HepG2 (cell line): ENCODE measurements around the gene ITIH1. TPM values are rescaled to one million over a fixed set of nuclear protein-coding genes. Genes with fewer than 3 reads are reported as not detected.
A peak's percentile ranks its signal among the peaks of the same experiment; 100 is the strongest.

Experiments
- ATAC-seq: fragments of 200-7000 bp; cut with Tn5 transposase; 3 replicates; pipeline ENCODE4 v1.9.1; 2020; ENCODE audit warnings: mild to moderate bottlenecking, moderate library complexity
- BruUV-seq: library from RNA; stranded (reverse); fragments of 400-500 nt; replicated peaks from 2 replicates; lab custom pipeline; 2021; lab: Mats Ljungman, UMichigan
- CTCF ChIA-PET: fragments of 300-600 bp; formaldehyde crosslinking; extraction: SDS; loops from one replicate; lab custom pipeline; 2021; ENCODE audit warnings: low total read pairs, inconsistent platforms, low intra/inter-chr PET ratio; lab: Yijun Ruan, JAX
- POLR2A ChIA-PET: fragments of 350-600 bp; sonication (Branson Sonifier 250); formaldehyde crosslinking; loops from one replicate; lab custom pipeline; 2020; ENCODE audit warnings: antibody characterized with exemption, inconsistent platforms; lab: Yijun Ruan, JAX
- DNase-seq: peaks from one replicate; pipeline ENCODE4 v3.0.0-alpha.2; 2015; ENCODE audit warnings: low spot score
- FAIRE-seq: peaks from 3 replicates; lab custom pipeline; 2011; peaks lifted over from hg19 to GRCh38; lab: Jason Lieb, UNC
- H2AFZ ChIP-seq: one replicate; pipeline ENCODE4 v1.6.1; 2011; ENCODE audit warnings: low read length, inconsistent platforms
- H3K27ac ChIP-seq: fragments of 300-600 bp; 3 replicates; pipeline ENCODE4 v1.8.0; 2011; ENCODE audit warnings: mixed run types, mild to moderate bottlenecking, mixed read lengths, low read length, inconsistent platforms; ENCODE audit not compliant: insufficient read depth; ENCODE audit errors: extremely low read length
- H3K27me3 ChIP-seq, 2 experiments: fragments of 200-600 bp in 1 of 2; 2 replicates in 1 of 2; 3 replicates in 1 of 2; pipeline versions ENCODE4 v1.6.0 to v1.8.0; 2011; ENCODE audit warnings: low read length in 2 of 2, mild to moderate bottlenecking in 2 of 2, moderate library complexity in 2 of 2, inconsistent platforms in 1 of 2; ENCODE audit not compliant: insufficient read depth in 2 of 2, control insufficient read depth in 1 of 2
- H3K36me3 ChIP-seq, 2 experiments: fragments of 200-600 bp in 1 of 2; replicated peaks in 1 of 2; 2 replicates in 1 of 2; 3 replicates in 1 of 2; pipeline versions ENCODE4 v1.5.1 to v1.8.0; 2011; ENCODE audit warnings: low read length in 2 of 2, inconsistent platforms in 1 of 2; ENCODE audit not compliant: insufficient read depth in 2 of 2, control insufficient read depth in 1 of 2
- H3K4me1 ChIP-seq: 2 replicates; pipeline ENCODE4 v1.5.1; 2012; ENCODE audit warnings: low read length, inconsistent platforms; ENCODE audit not compliant: insufficient read depth
- H3K4me2 ChIP-seq: 2 replicates; pipeline ENCODE4 v1.6.0; 2011; ENCODE audit warnings: low read depth, low read length, inconsistent platforms
- H3K4me3 ChIP-seq, 3 experiments: fragments of 200-600 bp in 1 of 3; sonication (generic), shearing (Covaris generic) in 1 of 3; replicated peaks in 1 of 3; 2 replicates each; pipeline ENCODE4 v1.5.1; 2011 to 2016; ENCODE audit warnings: low read length in 3 of 3, inconsistent platforms in 2 of 3, low read depth in 2 of 3, mild to moderate bottlenecking in 2 of 3, control low read depth in 1 of 3, mixed read lengths in 1 of 3; ENCODE audit not compliant: insufficient read depth in 1 of 3
- H3K79me2 ChIP-seq: one replicate; pipeline ENCODE4 v1.6.1; 2011; ENCODE audit warnings: low read length, inconsistent platforms; ENCODE audit not compliant: insufficient read depth
- H3K9ac ChIP-seq: 2 replicates; pipeline ENCODE4 v1.6.0; 2011; ENCODE audit warnings: mild to moderate bottlenecking, low read depth, low read length, inconsistent platforms; ENCODE audit not compliant: insufficient read depth
- H3K9me3 ChIP-seq: 2 replicates; pipeline ENCODE4 v1.5.1; 2012; ENCODE audit warnings: mild to moderate bottlenecking, low read length
- H4K20me1 ChIP-seq: 2 replicates; pipeline ENCODE4 v1.6.0; 2011; ENCODE audit warnings: inconsistent platforms, mild to moderate bottlenecking, low read length, moderate library complexity; ENCODE audit not compliant: insufficient read depth
- HNRNPK ChIP-seq: fragments of 200-400 bp; formaldehyde crosslinking; IDR thresholded peaks from 2 replicates; pipeline ENCODE4 v1.6.1; 2018; ENCODE audit warnings: low read length, low read depth, moderate library complexity, mild to moderate bottlenecking; ENCODE audit not compliant: poor library complexity, severe bottlenecking
- LCORL ChIP-seq, 2 experiments: fragments of 450-650 bp in 1 of 2; sonication (generic) in 1 of 2; formaldehyde crosslinking in 1 of 2; IDR thresholded peaks; 2 replicates each; pipeline versions ENCODE4 v1.5.0 to v1.6.1; 2017 to 2020; ENCODE audit warnings: antibody characterized with exemption in 1 of 2, missing genetic modification reagents in 1 of 2
- MXI1 ChIP-seq: IDR thresholded peaks from 3 replicates; pipeline ENCODE4 v1.6.1; 2012; ENCODE audit warnings: low read depth, low read length, inconsistent platforms, borderline replicate concordance
- PCBP2 ChIP-seq: fragments of 200-400 bp; formaldehyde crosslinking; optimal IDR thresholded peaks from 2 replicates; pipeline ENCODE3; 2018; ENCODE audit warnings: low read length, low read depth; ENCODE audit not compliant: poor library complexity, severe bottlenecking
- SAFB2 ChIP-seq: sonication (generic); formaldehyde crosslinking; IDR thresholded peaks from 2 replicates; pipeline ENCODE4 v1.5.1; 2020; ENCODE audit warnings: missing genetic modification reagents, low read depth, mild to moderate bottlenecking, borderline replicate concordance
- YY1 ChIP-seq: IDR thresholded peaks from 2 replicates; pipeline ENCODE4 v1.6.1; 2011; ENCODE audit warnings: low read length, low read depth, moderate library complexity, mild to moderate bottlenecking; ENCODE audit not compliant: insufficient read depth, insufficient replicate concordance
- ZNF30 ChIP-seq: sonication (generic); formaldehyde crosslinking; IDR thresholded peaks from 2 replicates; pipeline ENCODE4 v1.5.0; 2020; ENCODE audit warnings: mild to moderate bottlenecking, missing genetic modification reagents
- ZNF788 ChIP-seq: sonication (generic); formaldehyde crosslinking; IDR thresholded peaks from 2 replicates; pipeline ENCODE4 v1.5.0; 2020; ENCODE audit warnings: mild to moderate bottlenecking, missing genetic modification reagents, borderline replicate concordance
- WGBS: methylation state at CpG from one replicate; pipeline ENCODE4 v1.1.6; 2017; ENCODE audit warnings: low lambda C conversion rate; 5-methylcytosine and 5-hydroxymethylcytosine counted together
- in situ Hi-C: cut with HindIII; loops from 2 replicates; pipeline ENCODE4 v1.10.0; 2017; ENCODE audit warnings: low pct_unique_long_range_greater_than_20kb; ENCODE audit not compliant: extremely low pct_ligation_motif_present
- intact Hi-C: fragments of 100-400 bp; cut with micrococcal nuclease; formaldehyde crosslinking; loops from one replicate; pipeline ENCODE4 v1.10.0; 2022; ENCODE audit not compliant: unreplicated experiment
- polyA plus RNA-seq, 8 experiments: library from polyadenylated mRNA; depleted of rRNA in 3 of 8; stranded (reverse) in 7 of 8; unstranded in 1 of 8; fragments of >200 nt; fragmentation: Illumina TruSeq in 4 of 8; extraction: Trizol in 4 of 8; gene quantifications; 2 replicates each; pipeline versions ENCODE4 v1.2.1 to v1.2.3, GENCODE V29; 2011 to 2016; ENCODE audit warnings: low read depth in 4 of 8, missing spikeins in 1 of 8, mixed read lengths in 1 of 8; ENCODE audit not compliant: insufficient read depth in 1 of 8
- total RNA-seq, 5 experiments: library from RNA; depleted of rRNA; stranded (reverse); fragments of >200 nt; fragmentation: Illumina TruSeq; extraction: Trizol; gene quantifications; 2 replicates each; pipeline ENCODE4 v1.2.3, GENCODE V29; 2016; ENCODE audit warnings: low read depth in 1 of 5
- TF ChIP-seq, protein P1 (sequence below): sonication (generic); formaldehyde crosslinking; IDR thresholded peaks from 2 replicates; pipeline ENCODE4 v1.4.0; 2020; ENCODE audit warnings: mild to moderate bottlenecking, low read depth, missing genetic modification reagents
- TF ChIP-seq, protein P2 (sequence below): sonication (generic); formaldehyde crosslinking; IDR thresholded peaks from 2 replicates; pipeline ENCODE4 v1.5.0; 2020; ENCODE audit warnings: missing genetic modification reagents

ITIH1 gene
- total and polyA plus RNA-seq, 2 of the 13 experiments (the other 11 are each of a cell fraction or from before 2014, with no cell fraction given): 12.3 to 19.6 TPM

DNA sequence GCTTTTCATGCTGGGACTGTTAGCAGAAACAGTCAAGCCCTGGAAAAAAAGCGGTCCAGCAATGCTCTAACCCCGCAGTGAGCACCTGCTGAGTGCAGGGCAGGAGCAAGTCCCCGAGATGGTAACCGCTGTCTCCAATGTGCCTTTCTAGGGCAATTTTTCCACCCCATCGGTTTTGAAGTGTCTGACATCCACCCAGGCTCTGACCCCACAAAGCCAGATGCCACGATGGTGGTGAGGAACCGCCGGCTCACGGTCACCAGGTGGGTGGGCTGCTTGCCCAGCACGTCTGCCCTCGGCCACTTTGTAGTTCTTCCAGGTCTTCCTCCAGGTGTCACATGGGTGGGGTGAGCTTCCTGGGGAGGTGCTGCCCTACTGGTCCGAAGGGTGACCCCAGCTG lies 14.0 kb downstream of the ITIH1 start (continued):
- TF ChIP-seq, protein P1, sequence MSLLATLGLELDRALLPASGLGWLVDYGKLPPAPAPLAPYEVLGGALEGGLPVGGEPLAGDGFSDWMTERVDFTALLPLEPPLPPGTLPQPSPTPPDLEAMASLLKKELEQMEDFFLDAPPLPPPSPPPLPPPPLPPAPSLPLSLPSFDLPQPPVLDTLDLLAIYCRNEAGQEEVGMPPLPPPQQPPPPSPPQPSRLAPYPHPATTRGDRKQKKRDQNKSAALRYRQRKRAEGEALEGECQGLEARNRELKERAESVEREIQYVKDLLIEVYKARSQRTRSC (CRISPR knock-in tag): no peak

GRCh38 chr3:52791928-52792327 lies 14.5 kb downstream of the ITIH1 start:
- H3K4me3 ChIP-seq: no peak overlapping the region
- no peak for ATAC-seq
- no peak for TF ChIP-seq YY1
- TF ChIP-seq PCBP2: no peak
- 0 out of 2 replicates have a peak, but pooled peaks have one; percentile 25 for TF ChIP-seq SAFB2 (CRISPR knock-in tag)
- TF ChIP-seq HNRNPK: no peak
- TF ChIP-seq MXI1: no peak
- 0 out of 2 replicates have a peak, but pooled peaks have one; percentile 38 for TF ChIP-seq ZNF30
- TF ChIP-seq, protein P2, sequence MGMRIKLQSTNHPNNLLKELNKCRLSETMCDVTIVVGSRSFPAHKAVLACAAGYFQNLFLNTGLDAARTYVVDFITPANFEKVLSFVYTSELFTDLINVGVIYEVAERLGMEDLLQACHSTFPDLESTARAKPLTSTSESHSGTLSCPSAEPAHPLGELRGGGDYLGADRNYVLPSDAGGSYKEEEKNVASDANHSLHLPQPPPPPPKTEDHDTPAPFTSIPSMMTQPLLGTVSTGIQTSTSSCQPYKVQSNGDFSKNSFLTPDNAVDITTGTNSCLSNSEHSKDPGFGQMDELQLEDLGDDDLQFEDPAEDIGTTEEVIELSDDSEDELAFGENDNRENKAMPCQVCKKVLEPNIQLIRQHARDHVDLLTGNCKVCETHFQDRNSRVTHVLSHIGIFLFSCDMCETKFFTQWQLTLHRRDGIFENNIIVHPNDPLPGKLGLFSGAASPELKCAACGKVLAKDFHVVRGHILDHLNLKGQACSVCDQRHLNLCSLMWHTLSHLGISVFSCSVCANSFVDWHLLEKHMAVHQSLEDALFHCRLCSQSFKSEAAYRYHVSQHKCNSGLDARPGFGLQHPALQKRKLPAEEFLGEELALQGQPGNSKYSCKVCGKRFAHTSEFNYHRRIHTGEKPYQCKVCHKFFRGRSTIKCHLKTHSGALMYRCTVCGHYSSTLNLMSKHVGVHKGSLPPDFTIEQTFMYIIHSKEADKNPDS (CRISPR knock-in tag): 0 out of 2 replicates have a peak, but pooled peaks have one; percentile 53
- TF ChIP-seq LCORL (IDR thresholded peaks at IDR 0.05): no peak
- TF ChIP-seq LCORL (CRISPR knock-in tag; IDR thresholded peaks at IDR 0.05): peak; percentile 15
- TF ChIP-seq ZNF788 (CRISPR knock-in tag): no peak

More at GRCh38 chr3:52791928-52792327, 14.5 kb downstream of the ITIH1 start:
- H3K9me3 ChIP-seq: no peaks in the 10 kb centered on the region
- peaks cover 100% of the 10 kb centered on the region for H3K4me1 ChIP-seq
- ChIA-PET CTCF (interaction anchor here (1.0 kb wide), 1 partner anchor 49 kb away, joined by 3 read pairs; no protein-coding TSS in a partner anchor), POLR2A (interaction anchor here (1.0 to 10.9 kb wide), 6 partner anchors 13 to 99 kb away, joined by 4 to 466 read pairs (median 12); partner anchors contain the start of genes ITIH1 and NEK4)
- no peak overlapping the region for H2AFZ ChIP-seq
- H3K4me2 ChIP-seq: peak overlapping the region; percentile 8; the same call in 1 of the 2 replicates
- no peaks in the 10 kb centered on the region for H4K20me1 ChIP-seq
- intact Hi-C loops (no loop called here), in situ Hi-C loops (no loop called here)
- WGBS: 80% methylated on average over 2 of the region's 4 CpGs
- peaks cover 4% of the 10 kb centered on the region for H3K79me2 ChIP-seq
- H3K27me3 ChIP-seq: no peaks in the 10 kb centered on the region
- H3K27ac ChIP-seq: peak overlapping the region; percentile 9
- peaks cover 6 to 10% of the 10 kb centered on the region in 2 experiments; a peak in 3 of 5 replicates for H3K36me3 ChIP-seq
- no peak for FAIRE-seq
- no TSS peak for BruUV-seq
- H3K9ac ChIP-seq: 0 out of 2 replicates have a peak overlapping the region, but pooled peaks have one; percentile 6
- no peak for DNase-seq
